Activated B cell treated with CpG ODN at 0.5 μM for 24 hours (primary cell): ENCODE data around the gene GSTT2. TPM values are rescaled to one million over a fixed set of nuclear protein-coding genes. Genes with fewer than 3 reads are reported as not detected.

Experiments used
- ATAC-seq: fragments of 200-7000 bp; cut with Tn5 transposase; one replicate; pipeline ENCODE4 v1.10.0; 2021; ENCODE audit warnings: low read depth, mild to moderate bottlenecking, moderate library complexity
- CTCF ChIA-PET: fragments of 350-600 bp; sonication (Branson Sonifier 250); formaldehyde crosslinking; loops from one replicate; lab custom pipeline; 2021; ENCODE audit warnings: antibody characterized with exemption; lab: Charles Lee
- POLR2A ChIA-PET: fragments of 350-600 bp; sonication (Branson Sonifier 250); formaldehyde crosslinking; loops from one replicate; lab custom pipeline; 2021; ENCODE audit warnings: antibody characterized with exemption; lab: Charles Lee
- DNase-seq: peaks from one replicate; pipeline ENCODE4 v3.0.0; 2022
- H3K27ac Mint-ChIP-seq: one replicate; pipeline ENCODE4 v1.8.0; 2020; ENCODE audit warnings: mixed read lengths
- H3K27me3 Mint-ChIP-seq: one replicate; pipeline ENCODE4 v1.8.0; 2021; ENCODE audit warnings: mixed read lengths
- H3K36me3 Mint-ChIP-seq: one replicate; pipeline ENCODE4 v1.8.0; 2021; ENCODE audit warnings: low read depth, mixed read lengths
- H3K4me1 Mint-ChIP-seq: one replicate; pipeline ENCODE4 v1.8.0; 2021; ENCODE audit warnings: mixed read lengths
- H3K4me3 Mint-ChIP-seq: one replicate; pipeline ENCODE4 v1.8.0; 2020; ENCODE audit warnings: mild to moderate bottlenecking, mixed read lengths
- H3K9me3 Mint-ChIP-seq: one replicate; pipeline ENCODE4 v1.8.0; 2020; ENCODE audit warnings: mixed read lengths
- CTCF ChIP-seq: fragments of 200-600 bp; IDR thresholded peaks from one replicate; pipeline ENCODE4 v1.8.0; 2022; ENCODE audit warnings: antibody characterized with exemption, mild to moderate bottlenecking
- intact Hi-C: fragments of 100-400 bp; cut with micrococcal nuclease; formaldehyde crosslinking; loops from one replicate; pipeline ENCODE4 v1.15.1; 2024
- total RNA-seq: library from RNA; stranded (reverse); gene quantifications from 2 replicates; pipeline ENCODE4 v1.2.3, GENCODE V29; 2022

GSTT2 gene
- total RNA-seq, 1 donor from 2014 or later, result not detected

- DNase-seq (no peak), ATAC-seq (no peak)
- H3K4me3 Mint-ChIP-seq, result no peak overlapping the region
- H3K9me3 Mint-ChIP-seq, result no peaks in the 10 kb centered on the region
- H3K36me3 Mint-ChIP-seq, result peaks cover 2% of the 10 kb centered on the region
- POLR2A ChIA-PET, result no interaction called here
- intact Hi-C loops, result no loop called here
- no peak for TF ChIP-seq CTCF
- CTCF ChIA-PET, result no interaction called here
- peaks cover 7% of the 10 kb centered on the region for H3K4me1 Mint-ChIP-seq
- H3K27ac Mint-ChIP-seq, result no peak overlapping the region
- no peaks in the 10 kb centered on the region for H3K27me3 Mint-ChIP-seq
Observed at GRCh38 chr22:24006207-24006913, 26.4 kb downstream of the GSTT2 start.

- TF ChIP-seq CTCF, result no peak
- peaks cover 2% of the 10 kb centered on the region for H3K36me3 Mint-ChIP-seq
- ChIA-PET CTCF (no interaction called here), POLR2A (no interaction called here)
- H3K9me3 Mint-ChIP-seq, result no peaks in the 10 kb centered on the region
- H3K4me1 Mint-ChIP-seq, result peaks cover 10% of the 10 kb centered on the region
- no peak overlapping the region for H3K4me3 Mint-ChIP-seq
- DNase-seq, result no peak
- no peak for ATAC-seq
- intact Hi-C loops, result no loop called here
- no peak overlapping the region for H3K27ac Mint-ChIP-seq
- no peaks in the 10 kb centered on the region for H3K27me3 Mint-ChIP-seq
Observed at GRCh38 chr22:24006914-24007214, 26.9 kb downstream of the GSTT2 start.

GRCh38 chr22:24007253-24008021 lies 27.5 kb downstream of the GSTT2 start:
- Mint-ChIP-seq H3K4me3 (no peak overlapping the region), H3K27me3 (no peaks in the 10 kb centered on the region), H3K27ac (no peak overlapping the region), H3K9me3 (no peaks in the 10 kb centered on the region), H3K4me1 (peaks cover 13% of the 10 kb centered on the region), H3K36me3 (peaks cover 2% of the 10 kb centered on the region)
- TF ChIP-seq CTCF, result no peak
- CTCF ChIA-PET, result no interaction called here
- intact Hi-C loops, result no loop called here
- no peak for DNase-seq
- no peak for ATAC-seq
- POLR2A ChIA-PET, result no interaction called here

- ChIA-PET POLR2A (no interaction called here), CTCF (no interaction called here)
- DNase-seq, result no peak
- Mint-ChIP-seq H3K27me3 (no peaks in the 10 kb centered on the region), H3K9me3 (no peaks in the 10 kb centered on the region), H3K4me3 (no peak overlapping the region), H3K4me1 (peaks cover 15% of the 10 kb centered on the region), H3K27ac (no peak overlapping the region), H3K36me3 (peaks cover 2% of the 10 kb centered on the region)
- intact Hi-C loops, result no loop called here
- no peak for ATAC-seq
- TF ChIP-seq CTCF, result no peak
Observed at GRCh38 chr22:24008022-24008283, 28.0 kb downstream of the GSTT2 start.

- ChIA-PET POLR2A (no interaction called here), CTCF (interaction anchor here (1.2 kb wide), 1 partner anchor 181 kb away, joined by 3 read pairs; no protein-coding TSS in a partner anchor)
- Mint-ChIP-seq H3K36me3 (peaks cover 2% of the 10 kb centered on the region), H3K27ac (no peak overlapping the region), H3K4me1 (peaks cover 18% of the 10 kb centered on the region), H3K4me3 (peak overlapping the region; percentile 45), H3K9me3 (no peaks in the 10 kb centered on the region), H3K27me3 (no peaks in the 10 kb centered on the region)
- no peak for ATAC-seq
- no peak for TF ChIP-seq CTCF
- intact Hi-C loops, result no loop called here
- no peak for DNase-seq
Observed at GRCh38 chr22:24008381-24009226, 28.7 kb downstream of the GSTT2 start.
